IMR-90 (cell line): Measurements from ENCODE around the gene BEND3.

Source experiments
- POLR2A ChIP-seq: IDR thresholded peaks from 2 replicates; pipeline ENCODE4 v1.6.1; 2012; ENCODE audit warnings: mild to moderate bottlenecking, low read depth, low read length
- TF ChIP-seq, protein P1 (sequence below): conservative IDR thresholded peaks from 2 replicates; pipeline ENCODE4 v1.5.1; 2012; ENCODE audit warnings: mild to moderate bottlenecking, low read depth, low read length, improper control_type of control experiment
- TF ChIP-seq, protein P2 (sequence below): fragments of 150-350 bp; IDR thresholded peaks from 2 replicates; pipeline ENCODE4 v1.6.1; 2016; ENCODE audit warnings: low read depth, mild to moderate bottlenecking, low read length, moderate library complexity, borderline replicate concordance

DNA sequence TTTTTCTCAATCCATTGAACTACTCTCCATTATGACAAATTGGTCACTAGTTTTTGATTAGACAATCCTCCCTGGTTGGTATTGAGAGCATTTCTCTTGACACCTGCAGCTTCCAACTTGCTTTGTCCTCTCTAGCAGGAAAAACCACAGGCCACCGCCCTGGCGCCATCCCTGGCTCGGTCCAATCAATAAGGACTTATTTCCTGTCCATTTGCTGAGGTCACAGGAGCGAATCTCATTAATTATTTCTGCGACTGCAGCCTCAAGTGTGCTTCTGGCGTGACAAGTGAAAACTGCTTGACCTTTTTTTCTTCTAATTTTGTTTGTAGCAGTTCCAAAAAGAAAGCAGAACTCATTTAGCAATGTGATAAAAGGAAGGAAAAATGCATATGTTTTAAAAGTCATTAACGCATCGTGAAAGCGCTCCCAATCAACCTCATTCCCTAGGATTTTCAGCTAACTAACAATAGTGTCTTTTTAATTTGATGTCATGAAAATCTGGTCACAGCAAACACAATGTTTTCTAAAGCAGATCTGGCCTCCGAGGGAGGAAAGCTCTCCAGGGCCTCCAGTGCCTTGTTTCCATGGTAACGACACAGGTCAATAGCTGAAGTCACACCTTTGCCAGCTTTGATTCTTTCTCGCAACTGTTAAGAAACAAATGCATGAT lies 39.0 kb upstream of the BEND3 start:
- TF ChIP-seq, protein P1, sequence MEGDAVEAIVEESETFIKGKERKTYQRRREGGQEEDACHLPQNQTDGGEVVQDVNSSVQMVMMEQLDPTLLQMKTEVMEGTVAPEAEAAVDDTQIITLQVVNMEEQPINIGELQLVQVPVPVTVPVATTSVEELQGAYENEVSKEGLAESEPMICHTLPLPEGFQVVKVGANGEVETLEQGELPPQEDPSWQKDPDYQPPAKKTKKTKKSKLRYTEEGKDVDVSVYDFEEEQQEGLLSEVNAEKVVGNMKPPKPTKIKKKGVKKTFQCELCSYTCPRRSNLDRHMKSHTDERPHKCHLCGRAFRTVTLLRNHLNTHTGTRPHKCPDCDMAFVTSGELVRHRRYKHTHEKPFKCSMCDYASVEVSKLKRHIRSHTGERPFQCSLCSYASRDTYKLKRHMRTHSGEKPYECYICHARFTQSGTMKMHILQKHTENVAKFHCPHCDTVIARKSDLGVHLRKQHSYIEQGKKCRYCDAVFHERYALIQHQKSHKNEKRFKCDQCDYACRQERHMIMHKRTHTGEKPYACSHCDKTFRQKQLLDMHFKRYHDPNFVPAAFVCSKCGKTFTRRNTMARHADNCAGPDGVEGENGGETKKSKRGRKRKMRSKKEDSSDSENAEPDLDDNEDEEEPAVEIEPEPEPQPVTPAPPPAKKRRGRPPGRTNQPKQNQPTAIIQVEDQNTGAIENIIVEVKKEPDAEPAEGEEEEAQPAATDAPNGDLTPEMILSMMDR, result no peak
- no peak for TF ChIP-seq POLR2A
- TF ChIP-seq, protein P2, sequence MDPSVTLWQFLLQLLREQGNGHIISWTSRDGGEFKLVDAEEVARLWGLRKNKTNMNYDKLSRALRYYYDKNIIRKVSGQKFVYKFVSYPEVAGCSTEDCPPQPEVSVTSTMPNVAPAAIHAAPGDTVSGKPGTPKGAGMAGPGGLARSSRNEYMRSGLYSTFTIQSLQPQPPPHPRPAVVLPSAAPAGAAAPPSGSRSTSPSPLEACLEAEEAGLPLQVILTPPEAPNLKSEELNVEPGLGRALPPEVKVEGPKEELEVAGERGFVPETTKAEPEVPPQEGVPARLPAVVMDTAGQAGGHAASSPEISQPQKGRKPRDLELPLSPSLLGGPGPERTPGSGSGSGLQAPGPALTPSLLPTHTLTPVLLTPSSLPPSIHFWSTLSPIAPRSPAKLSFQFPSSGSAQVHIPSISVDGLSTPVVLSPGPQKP, result no peak
